GM12801 (cell line): ENCODE measurements around the gene IGSF22.

Experiments used
- CTCF ChIP-seq: IDR thresholded peaks from one replicate; pipeline ENCODE4 v1.5.1; 2011; ENCODE audit warnings: control low read depth; ENCODE audit not compliant: insufficient read length; ENCODE audit errors: extremely low read depth

Gene IGSF22

DNA sequence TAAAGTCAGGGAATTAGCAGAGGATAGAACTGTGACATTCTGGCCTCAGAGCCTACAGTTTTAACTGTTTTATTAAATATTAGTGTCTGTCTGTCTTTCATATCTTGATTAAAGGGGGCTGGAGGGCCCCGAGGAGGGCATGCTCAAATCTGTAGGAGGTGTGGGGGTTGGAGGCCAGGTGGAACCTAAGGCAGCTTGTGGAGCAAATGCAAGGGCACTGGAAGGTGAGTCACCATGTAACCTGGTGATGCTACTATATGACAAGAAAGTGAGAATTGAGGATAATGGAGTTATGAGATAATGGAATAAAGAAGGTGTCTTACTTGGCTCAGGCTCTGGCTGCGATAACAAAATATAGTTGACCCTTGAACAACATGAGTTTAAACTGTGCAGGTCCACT is 54.7 kb downstream of the IGSF22 start:
- TF ChIP-seq CTCF = no peak

GRCh38 chr11:18669711-18670110 is 56.3 kb downstream of the IGSF22 start:
- TF ChIP-seq CTCF = no peak

GRCh38 chr11:18669219-18669596 is 56.8 kb downstream of the IGSF22 start:
- TF ChIP-seq CTCF = no peak

DNA sequence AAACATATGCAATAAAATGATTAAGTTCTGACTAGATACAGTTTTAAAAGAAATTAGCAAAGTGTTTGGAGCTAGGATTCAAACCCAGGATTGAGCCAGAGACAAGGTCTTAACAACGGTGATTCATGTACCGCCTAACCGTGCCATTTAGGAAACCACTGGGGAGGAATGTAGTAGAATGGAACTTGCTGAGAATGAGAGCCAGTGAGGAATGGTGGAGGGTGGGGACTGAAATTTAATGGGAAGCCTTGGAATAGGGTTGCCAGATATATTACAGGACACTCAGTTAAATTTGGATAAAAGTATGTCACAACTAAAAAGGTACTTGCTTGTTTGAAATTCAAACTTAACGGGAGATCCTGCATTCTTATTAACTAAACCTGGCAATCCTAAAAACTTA is 57.9 kb downstream of the IGSF22 start:
- TF ChIP-seq CTCF = no peak

DNA sequence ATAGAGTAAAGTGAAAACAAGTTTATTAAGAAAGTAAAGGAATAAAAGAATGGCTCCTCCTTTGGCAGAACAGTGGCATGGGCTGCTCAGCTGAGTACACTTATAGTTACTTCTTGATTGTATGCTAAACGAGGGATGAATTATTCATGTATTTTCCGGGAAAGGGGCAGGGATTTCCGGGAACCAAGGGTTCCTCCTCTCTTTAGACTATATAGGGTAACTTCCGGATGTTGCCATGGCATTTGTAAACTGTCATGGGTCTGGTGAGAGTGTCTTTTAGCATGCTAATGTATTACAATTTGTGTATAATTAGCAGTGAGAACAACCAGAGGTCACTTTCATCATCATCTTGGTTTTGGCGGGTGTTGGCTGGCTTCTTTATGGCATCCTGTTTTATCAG is 68.3 kb downstream of the IGSF22 start:
- no peak for TF ChIP-seq CTCF
